ENCODE data around the gene GUSB.

- TF ChIP-seq CTCF (conservative IDR thresholded peaks at IDR 0.05 in 1 of 2, IDR thresholded peaks at IDR 0.05 in 1 of 2; ENCODE audit: extremely low read depth in 1 of 2, insufficient read depth in 1 of 2, low read depth in 1 of 2, low read length in 2 of 2) (no peak), EZH2 (IDR thresholded peaks at IDR 0.05; ENCODE audit: borderline replicate concordance, low read length) (no peak)
Observed at GRCh38 chr7:65976659-65977196, 5.3 kb downstream of the GUSB start.
